Hepatocyte (in vitro differentiated cells): ENCODE results near the gene MEFV. TPM values are rescaled to one million over a fixed set of nuclear protein-coding genes. Genes with fewer than 3 reads are reported as not detected.

ENCODE experiments used
- DNase-seq: peaks from one replicate; pipeline ENCODE4 v3.0.0-alpha.2; 2016; ENCODE audit warnings: low spot score
- H2AFZ ChIP-seq: fragments of 200-600 bp; sonication (generic); 2 replicates; pipeline ENCODE4 v1.6.0; 2016; ENCODE audit warnings: antibody characterized with exemption, mild to moderate bottlenecking
- H3K27ac ChIP-seq: fragments of 200-600 bp; sonication (generic); 2 replicates; pipeline ENCODE4 v1.5.1; 2016; ENCODE audit warnings: mild to moderate bottlenecking
- H3K27me3 ChIP-seq: fragments of 200-600 bp; sonication (generic); 2 replicates; pipeline ENCODE4 v1.6.1; 2016
- H3K36me3 ChIP-seq: fragments of 200-600 bp; sonication (generic); replicated peaks from 2 replicates; pipeline ENCODE4 v1.5.1; 2016; ENCODE audit warnings: low read depth; ENCODE audit not compliant: insufficient read depth
- H3K4me1 ChIP-seq: fragments of 200-600 bp; sonication (generic); 2 replicates; pipeline ENCODE4 v1.5.1; 2016; ENCODE audit warnings: mild to moderate bottlenecking, moderate library complexity; ENCODE audit not compliant: insufficient read depth
- H3K4me2 ChIP-seq: fragments of 200-600 bp; sonication (generic); 2 replicates; pipeline ENCODE4 v1.6.0; 2016
- H3K4me3 ChIP-seq: fragments of 200-600 bp; sonication (generic); 2 replicates; pipeline ENCODE4 v1.5.1; 2016; ENCODE audit warnings: mild to moderate bottlenecking
- H3K79me2 ChIP-seq: fragments of 200-600 bp; sonication (generic); 2 replicates; pipeline ENCODE4 v1.6.0; 2017; ENCODE audit warnings: mild to moderate bottlenecking
- H3K9me2 ChIP-seq: fragments of 200-600 bp; sonication (generic); replicated peaks from 2 replicates; pipeline ENCODE4 v1.6.0; 2017; ENCODE audit warnings: mild to moderate bottlenecking; ENCODE audit not compliant: insufficient read depth
- H3K9me3 ChIP-seq: fragments of 200-600 bp; sonication (generic); 2 replicates; pipeline ENCODE4 v1.5.1; 2016; ENCODE audit warnings: low read depth, mild to moderate bottlenecking
- H4K20me1 ChIP-seq: fragments of 200-600 bp; sonication (generic); 2 replicates; pipeline ENCODE4 v1.6.0; 2016; ENCODE audit warnings: mild to moderate bottlenecking; ENCODE audit not compliant: insufficient read depth, poor library complexity, severe bottlenecking
- EZH2 ChIP-seq: fragments of 200-600 bp; sonication (generic); IDR thresholded peaks from 2 replicates; pipeline ENCODE4 v1.6.1; 2016; ENCODE audit warnings: antibody characterized with exemption, mild to moderate bottlenecking, borderline replicate concordance
- EZH2phosphoT487 ChIP-seq: fragments of 200-600 bp; sonication (generic); IDR thresholded peaks from one replicate; pipeline ENCODE4 v1.6.1; 2018; ENCODE audit warnings: antibody characterized with exemption, mild to moderate bottlenecking, low read depth, moderate library complexity; ENCODE audit not compliant: unreplicated experiment, severe bottlenecking
- WGBS: methylation state at CpG from one replicate; pipeline ENCODE4 v1.1.6; 2016; ENCODE audit warnings: low lambda C conversion rate; ENCODE audit errors: missing lambda C conversion rate; 5-methylcytosine and 5-hydroxymethylcytosine counted together
- polyA plus RNA-seq: library from polyadenylated mRNA; unstranded; fragments of >200 nt; fragmentation: Nextera tagmentation; extraction: Ambion mirVana; gene quantifications from 2 replicates; pipeline ENCODE4 v1.2.1, GENCODE V29; 2016
- total RNA-seq: library from RNA; depleted of rRNA; stranded (reverse); fragments of >200 nt; gene quantifications from 2 replicates; pipeline ENCODE4 v1.2.3, GENCODE V29; 2014
- TF ChIP-seq, protein P1 (sequence below): fragments of 200-600 bp; sonication (generic); IDR thresholded peaks from 2 replicates; pipeline ENCODE4 v1.5.1; 2016; ENCODE audit warnings: antibody characterized with exemption, mild to moderate bottlenecking; ENCODE audit not compliant: poor library complexity

MEFV gene
- total and polyA plus RNA-seq, 2 experiments from 2014 or later: 0.13 TPM; not detected in 1

DNA sequence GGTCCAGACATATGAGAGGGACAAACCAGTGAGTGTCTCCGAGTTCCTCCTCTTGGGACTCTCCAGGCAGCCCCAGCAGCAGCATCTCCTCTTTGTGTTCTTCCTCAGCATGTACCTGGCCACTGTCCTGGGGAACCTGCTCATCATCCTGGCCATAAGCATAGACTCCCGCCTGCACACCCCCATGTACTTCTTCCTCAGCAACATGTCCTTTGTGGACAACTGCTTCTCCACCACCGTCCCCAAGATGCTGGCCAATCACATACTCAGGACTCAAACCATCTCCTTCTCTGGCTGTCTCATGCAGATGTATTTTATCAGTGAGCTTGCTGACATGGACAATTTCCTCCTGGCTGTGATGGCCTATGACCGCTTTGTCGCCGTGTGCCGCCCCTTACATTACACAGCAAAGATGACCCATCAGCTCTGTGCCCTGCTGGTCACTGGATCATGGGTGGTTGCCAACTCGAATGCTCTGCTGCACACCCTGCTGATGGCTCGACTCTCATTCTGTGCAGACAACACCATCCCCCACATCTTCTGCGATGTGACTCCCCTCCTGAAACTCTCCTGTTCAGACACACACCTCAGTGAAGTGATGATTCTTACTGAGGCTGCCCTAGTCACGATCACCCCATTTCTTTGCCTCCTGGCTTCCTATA, 40.7 kb downstream of the MEFV start:
- no peaks in the 10 kb centered on the region for H4K20me1 ChIP-seq
- H3K79me2 ChIP-seq: no peaks in the 10 kb centered on the region
- no peaks in the 10 kb centered on the region for H3K9me3 ChIP-seq
- H3K27ac ChIP-seq: no peak overlapping the region
- no peak for DNase-seq
- H3K4me3 ChIP-seq: no peak overlapping the region
- no peaks in the 10 kb centered on the region for H3K36me3 ChIP-seq
- no peaks in the 10 kb centered on the region for H3K27me3 ChIP-seq
- 79% methylated on average over 11 of the region's 11 CpGs for WGBS
- no peak for TF ChIP-seq EZH2phosphoT487
- TF ChIP-seq EZH2: no peak
- TF ChIP-seq, protein P1, sequence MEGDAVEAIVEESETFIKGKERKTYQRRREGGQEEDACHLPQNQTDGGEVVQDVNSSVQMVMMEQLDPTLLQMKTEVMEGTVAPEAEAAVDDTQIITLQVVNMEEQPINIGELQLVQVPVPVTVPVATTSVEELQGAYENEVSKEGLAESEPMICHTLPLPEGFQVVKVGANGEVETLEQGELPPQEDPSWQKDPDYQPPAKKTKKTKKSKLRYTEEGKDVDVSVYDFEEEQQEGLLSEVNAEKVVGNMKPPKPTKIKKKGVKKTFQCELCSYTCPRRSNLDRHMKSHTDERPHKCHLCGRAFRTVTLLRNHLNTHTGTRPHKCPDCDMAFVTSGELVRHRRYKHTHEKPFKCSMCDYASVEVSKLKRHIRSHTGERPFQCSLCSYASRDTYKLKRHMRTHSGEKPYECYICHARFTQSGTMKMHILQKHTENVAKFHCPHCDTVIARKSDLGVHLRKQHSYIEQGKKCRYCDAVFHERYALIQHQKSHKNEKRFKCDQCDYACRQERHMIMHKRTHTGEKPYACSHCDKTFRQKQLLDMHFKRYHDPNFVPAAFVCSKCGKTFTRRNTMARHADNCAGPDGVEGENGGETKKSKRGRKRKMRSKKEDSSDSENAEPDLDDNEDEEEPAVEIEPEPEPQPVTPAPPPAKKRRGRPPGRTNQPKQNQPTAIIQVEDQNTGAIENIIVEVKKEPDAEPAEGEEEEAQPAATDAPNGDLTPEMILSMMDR: no peak
- H3K9me2 ChIP-seq: no peaks in the 10 kb centered on the region
- no peak overlapping the region for H2AFZ ChIP-seq
- no peak overlapping the region for H3K4me2 ChIP-seq
- H3K4me1 ChIP-seq: no peaks in the 10 kb centered on the region

DNA sequence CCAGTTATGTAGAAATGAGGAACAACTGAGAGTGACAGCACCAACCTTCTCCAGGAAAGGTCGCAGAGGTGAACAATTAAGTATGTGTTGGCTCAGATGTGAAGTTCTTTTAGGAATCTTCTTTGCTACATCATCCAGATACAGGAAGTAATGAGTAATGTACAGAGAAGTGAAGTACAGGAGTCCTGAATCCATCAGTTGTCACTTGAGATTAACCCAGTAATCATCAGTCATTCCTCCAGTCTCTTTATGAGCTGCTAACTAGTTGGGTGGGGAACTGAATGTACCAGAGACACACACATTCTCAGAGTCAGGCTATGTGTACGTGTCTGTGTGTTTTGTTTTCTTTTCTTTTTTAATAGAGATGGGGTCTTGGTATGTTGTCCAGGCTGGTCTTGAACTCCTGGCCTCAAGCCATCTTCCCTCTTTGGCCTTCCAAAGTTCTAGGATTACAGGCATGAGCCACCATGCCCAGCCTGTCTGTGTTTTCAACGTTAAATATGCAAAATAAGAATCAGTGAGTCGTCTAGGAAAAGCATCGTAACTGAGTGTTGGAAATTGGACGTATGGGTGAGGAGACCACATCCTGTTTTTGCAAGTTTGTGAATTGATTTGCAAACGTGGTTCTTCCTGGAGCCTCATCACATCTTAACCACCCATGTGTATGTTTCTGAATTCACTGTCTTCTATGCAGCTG, 41.4 kb downstream of the MEFV start:
- Histone ChIP-seq H3K4me2 (no peak overlapping the region), H3K9me2 (no peaks in the 10 kb centered on the region), H3K79me2 (no peaks in the 10 kb centered on the region), H3K36me3 (no peaks in the 10 kb centered on the region), H3K4me1 (no peaks in the 10 kb centered on the region), H4K20me1 (no peaks in the 10 kb centered on the region), H3K9me3 (no peaks in the 10 kb centered on the region), H3K4me3 (no peak overlapping the region), H2AFZ (no peak overlapping the region), H3K27me3 (no peaks in the 10 kb centered on the region), H3K27ac (no peak overlapping the region)
- WGBS: 50% methylated on average over 7 of the region's 7 CpGs
- TF ChIP-seq EZH2phosphoT487: no peak
- TF ChIP-seq, protein P1: no peak
- no peak for TF ChIP-seq EZH2
- no peak for DNase-seq

DNA sequence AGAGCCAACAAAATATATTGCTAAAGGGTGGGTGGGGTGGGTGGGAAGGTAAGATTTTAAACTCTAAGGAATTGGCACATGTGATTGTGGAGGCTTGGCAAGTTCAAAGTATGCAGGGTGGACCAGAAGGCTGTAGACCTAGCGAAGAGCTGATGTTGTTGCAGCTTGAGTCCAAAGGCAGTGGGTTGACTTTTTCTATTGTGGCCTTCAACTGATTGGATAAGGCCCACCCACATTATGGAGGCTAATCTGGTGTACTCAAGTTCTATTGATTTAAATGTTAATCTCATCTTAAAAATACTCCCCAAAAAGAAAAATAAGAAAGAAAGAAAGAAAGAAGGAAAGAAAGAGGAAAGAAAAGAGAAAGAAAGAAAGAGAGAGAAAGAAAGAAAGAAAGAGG, 43.9 kb downstream of the MEFV start:
- no peaks in the 10 kb centered on the region for H3K4me1 ChIP-seq
- WGBS: 80% methylated on average over 1 of the region's 1 CpG
- DNase-seq: no peak
- no peaks in the 10 kb centered on the region for H4K20me1 ChIP-seq
- H3K9me3 ChIP-seq: no peaks in the 10 kb centered on the region
- no peak overlapping the region for H3K4me2 ChIP-seq
- H3K27ac ChIP-seq: no peak overlapping the region
- no peak overlapping the region for H3K4me3 ChIP-seq
- H3K9me2 ChIP-seq: no peaks in the 10 kb centered on the region
- TF ChIP-seq EZH2 (no peak), EZH2phosphoT487 (no peak)
- TF ChIP-seq, protein P1: no peak
- H3K36me3 ChIP-seq: no peaks in the 10 kb centered on the region
- no peaks in the 10 kb centered on the region for H3K27me3 ChIP-seq
- H3K79me2 ChIP-seq: no peaks in the 10 kb centered on the region
- no peak overlapping the region for H2AFZ ChIP-seq
